ENCODE measurements around the gene UBALD2. TPM values are rescaled to one million over a fixed set of nuclear protein-coding genes. Genes with fewer than 3 reads are reported as not detected.

The UBALD2 gene
- polyA plus RNA-seq, 1 of the 3 experiments (the other 2 are of a cell fraction): 27.0 TPM

DNA sequence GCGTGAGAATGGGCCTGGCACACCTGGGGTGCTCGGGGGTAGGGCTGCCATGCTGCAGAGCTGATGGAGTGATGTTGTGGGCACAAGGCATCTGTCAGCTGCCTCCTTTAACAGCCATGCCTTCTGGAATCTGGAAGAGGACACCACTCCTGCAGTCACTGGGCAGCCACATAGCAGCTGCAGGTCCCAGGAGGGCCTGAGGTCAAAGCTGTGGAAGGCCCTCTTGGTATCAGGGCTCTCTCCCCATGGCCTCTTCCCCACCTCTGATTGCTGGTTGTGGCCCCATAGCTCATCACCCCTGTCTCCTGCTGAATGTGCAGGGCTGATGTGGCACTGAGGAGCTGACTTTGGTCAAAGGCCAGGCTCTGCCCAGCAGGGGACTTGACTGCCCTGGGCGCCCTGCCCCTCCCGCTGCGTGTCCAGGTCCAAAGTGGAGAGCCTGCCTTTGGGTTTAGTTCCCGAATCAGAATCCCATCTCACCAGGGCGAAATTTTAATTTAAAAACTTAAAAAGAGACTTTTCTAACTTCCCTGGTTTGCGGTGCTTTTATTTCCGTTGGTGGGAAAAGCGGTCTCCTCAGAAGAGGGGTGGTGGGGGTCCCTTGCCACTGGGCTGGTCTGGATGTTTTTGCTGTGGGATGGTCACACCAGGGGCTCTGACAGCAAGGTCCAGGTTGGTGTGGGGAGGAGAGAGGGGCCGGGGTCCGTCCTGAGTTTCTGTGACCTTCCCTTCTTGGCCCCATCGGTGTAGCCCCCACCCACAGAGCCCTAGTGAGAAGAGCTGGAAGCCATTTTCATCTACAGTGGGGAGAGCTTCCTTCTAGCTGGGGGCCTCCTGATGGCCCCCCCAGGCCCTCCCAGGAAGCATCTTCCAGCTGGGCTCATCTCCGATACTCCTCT lies 5.9 kb downstream of the UBALD2 start:
- DNase-seq: peak; percentile 40
- H3K9me2 ChIP-seq: no peaks in the 10 kb centered on the region
- H3K79me2 ChIP-seq (ENCODE audit: insufficient read depth): peaks cover 52% of the 10 kb centered on the region
- peaks cover 13% of the 10 kb centered on the region; the same call in 1 of the 2 replicates for H4K20me1 ChIP-seq (ENCODE audit: insufficient read depth)
- WGBS (ENCODE audit: low lambda C conversion rate): 95% methylated on average over 13 of the region's 14 CpGs
- H3K36me3 ChIP-seq (replicated peaks in 1 of 2; ENCODE audit: control insufficient read depth in 1 of 2, insufficient read depth in 2 of 2, low read length in 1 of 2): peaks cover 8 to 23% of the 10 kb centered on the region in 2 experiments
- no peak overlapping the region for H3K9ac ChIP-seq
- no peaks in the 10 kb centered on the region for H3K9me3 ChIP-seq
- no peak overlapping the region for H3K4me3 ChIP-seq (ENCODE audit: low read depth in 2 of 2, low read length in 1 of 2)
- ChIA-PET CTCF (interaction anchor here (0.5 to 7.0 kb wide), 5 partner anchors 9 to 257 kb away, joined by 3 to 130 read pairs (median 5); no protein-coding TSS in a partner anchor), POLR2A (interaction anchor here (1.1 kb wide), 1 partner anchor 24 kb away, joined by 3 read pairs; no protein-coding TSS in a partner anchor)
- H2AFZ ChIP-seq (ENCODE audit: low read depth): no peak overlapping the region
- no peak overlapping the region for H3K27ac ChIP-seq (ENCODE audit: low read depth in 2 of 2, low read length in 1 of 2)
- H3K4me1 ChIP-seq (ENCODE audit: control insufficient read depth in 1 of 2, insufficient read depth in 2 of 2, low read depth in 1 of 2, low read length in 1 of 2): peaks cover 19% of the 10 kb centered on the region in 2 experiments; a peak in 3 of 4 replicates
- TF ChIP-seq CHD2 (IDR thresholded peaks at IDR 0.05; ENCODE audit: low read length, partially characterized antibody) (no peak), GABPA (IDR thresholded peaks at IDR 0.05; ENCODE audit: low read depth) (no peak), MEF2A (IDR thresholded peaks at IDR 0.05; ENCODE audit: borderline replicate concordance, low read depth) (no peak), RXRA (IDR thresholded peaks at IDR 0.05; ENCODE audit: borderline replicate concordance, low read depth) (no peak), RFX5 (IDR thresholded peaks at IDR 0.05; ENCODE audit: low read length) (no peak)
- TF ChIP-seq, protein P1, sequence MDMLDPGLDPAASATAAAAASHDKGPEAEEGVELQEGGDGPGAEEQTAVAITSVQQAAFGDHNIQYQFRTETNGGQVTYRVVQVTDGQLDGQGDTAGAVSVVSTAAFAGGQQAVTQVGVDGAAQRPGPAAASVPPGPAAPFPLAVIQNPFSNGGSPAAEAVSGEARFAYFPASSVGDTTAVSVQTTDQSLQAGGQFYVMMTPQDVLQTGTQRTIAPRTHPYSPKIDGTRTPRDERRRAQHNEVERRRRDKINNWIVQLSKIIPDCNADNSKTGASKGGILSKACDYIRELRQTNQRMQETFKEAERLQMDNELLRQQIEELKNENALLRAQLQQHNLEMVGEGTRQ (IDR thresholded peaks at IDR 0.05; ENCODE audit: borderline replicate concordance, low read depth, low read length): no peak
- TF ChIP-seq, protein P2, sequence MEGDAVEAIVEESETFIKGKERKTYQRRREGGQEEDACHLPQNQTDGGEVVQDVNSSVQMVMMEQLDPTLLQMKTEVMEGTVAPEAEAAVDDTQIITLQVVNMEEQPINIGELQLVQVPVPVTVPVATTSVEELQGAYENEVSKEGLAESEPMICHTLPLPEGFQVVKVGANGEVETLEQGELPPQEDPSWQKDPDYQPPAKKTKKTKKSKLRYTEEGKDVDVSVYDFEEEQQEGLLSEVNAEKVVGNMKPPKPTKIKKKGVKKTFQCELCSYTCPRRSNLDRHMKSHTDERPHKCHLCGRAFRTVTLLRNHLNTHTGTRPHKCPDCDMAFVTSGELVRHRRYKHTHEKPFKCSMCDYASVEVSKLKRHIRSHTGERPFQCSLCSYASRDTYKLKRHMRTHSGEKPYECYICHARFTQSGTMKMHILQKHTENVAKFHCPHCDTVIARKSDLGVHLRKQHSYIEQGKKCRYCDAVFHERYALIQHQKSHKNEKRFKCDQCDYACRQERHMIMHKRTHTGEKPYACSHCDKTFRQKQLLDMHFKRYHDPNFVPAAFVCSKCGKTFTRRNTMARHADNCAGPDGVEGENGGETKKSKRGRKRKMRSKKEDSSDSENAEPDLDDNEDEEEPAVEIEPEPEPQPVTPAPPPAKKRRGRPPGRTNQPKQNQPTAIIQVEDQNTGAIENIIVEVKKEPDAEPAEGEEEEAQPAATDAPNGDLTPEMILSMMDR (IDR thresholded peaks at IDR 0.05): no peak
- TF ChIP-seq, protein P3, sequence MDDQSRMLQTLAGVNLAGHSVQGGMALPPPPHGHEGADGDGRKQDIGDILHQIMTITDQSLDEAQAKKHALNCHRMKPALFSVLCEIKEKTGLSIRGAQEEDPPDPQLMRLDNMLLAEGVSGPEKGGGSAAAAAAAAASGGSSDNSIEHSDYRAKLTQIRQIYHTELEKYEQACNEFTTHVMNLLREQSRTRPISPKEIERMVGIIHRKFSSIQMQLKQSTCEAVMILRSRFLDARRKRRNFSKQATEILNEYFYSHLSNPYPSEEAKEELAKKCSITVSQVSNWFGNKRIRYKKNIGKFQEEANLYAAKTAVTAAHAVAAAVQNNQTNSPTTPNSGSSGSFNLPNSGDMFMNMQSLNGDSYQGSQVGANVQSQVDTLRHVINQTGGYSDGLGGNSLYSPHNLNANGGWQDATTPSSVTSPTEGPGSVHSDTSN (IDR thresholded peaks at IDR 0.05): no peak
- H3K27me3 ChIP-seq (ENCODE audit: insufficient read depth): no peaks in the 10 kb centered on the region
- peaks cover 9% of the 10 kb centered on the region for H3F3A ChIP-seq (replicated peaks; ENCODE audit: insufficient read depth)
- no peak overlapping the region for H3K4me2 ChIP-seq
